Endothelial cell of umbilical vein (primary cell): ENCODE data around the gene CCSER1. TPM values are rescaled to one million over a fixed set of nuclear protein-coding genes. Genes with fewer than 3 reads are reported as not detected.

ENCODE experiments used
- BruUV-seq: library from RNA; stranded (reverse); fragments of 400-500 nt; replicated peaks from 2 replicates; lab custom pipeline; 2021; lab: Mats Ljungman, UMichigan
- CTCF ChIA-PET: fragments of 300-600, 350-600 bp; sonication (Branson Sonifier 250); formaldehyde crosslinking; loops from one replicate; lab custom pipeline; 2021; ENCODE audit warnings: antibody characterized with exemption, inconsistent platforms; lab: Charles Lee
- POLR2A ChIA-PET: fragments of 300-600, 350-600 bp; sonication (Branson Sonifier 250); formaldehyde crosslinking; loops from one replicate; lab custom pipeline; 2021; ENCODE audit warnings: antibody characterized with exemption, inconsistent platforms; lab: Charles Lee
- DNase-seq: peaks from one replicate; pipeline ENCODE4 v3.0.0-alpha.2; 2011; ENCODE audit warnings: low read depth, low spot score
- FAIRE-seq: peaks from 2 replicates; lab custom pipeline; 2011; peaks lifted over from hg19 to GRCh38; lab: Jason Lieb, UNC
- H2AFZ ChIP-seq: 2 replicates; pipeline ENCODE4 v1.6.0; 2012; ENCODE audit warnings: low read depth, low read length, control low read depth, inconsistent platforms
- H3K27ac ChIP-seq: 2 replicates; pipeline ENCODE4 v1.5.1; 2011; ENCODE audit warnings: low read depth, mild to moderate bottlenecking, control low read depth, low read length, moderate library complexity; ENCODE audit not compliant: insufficient read depth
- H3K27me3 ChIP-seq, 2 experiments: 2 replicates each; pipeline versions ENCODE4 v1.6.0 to v1.6.1; 2011; ENCODE audit warnings: low read length in 2 of 2, mixed read lengths in 1 of 2; ENCODE audit not compliant: control insufficient read depth in 2 of 2, insufficient read depth in 2 of 2
- H3K36me3 ChIP-seq, 2 experiments: 2 replicates in 1 of 2; 3 replicates in 1 of 2; pipeline ENCODE4 v1.5.1; 2011; ENCODE audit warnings: low read length in 2 of 2, mild to moderate bottlenecking in 1 of 2, moderate library complexity in 1 of 2; ENCODE audit not compliant: control insufficient read depth in 2 of 2, insufficient read depth in 2 of 2; ENCODE audit errors: extremely low read depth in 1 of 2
- H3K4me1 ChIP-seq: 3 replicates; pipeline ENCODE4 v1.5.1; 2011; ENCODE audit warnings: mild to moderate bottlenecking, low read length; ENCODE audit not compliant: control insufficient read depth, insufficient read depth; ENCODE audit errors: extremely low read depth
- H3K4me2 ChIP-seq: 2 replicates; pipeline ENCODE4 v1.6.1; 2011; ENCODE audit warnings: low read length, control low read depth, mixed read lengths; ENCODE audit not compliant: insufficient read depth
- H3K4me3 ChIP-seq, 3 experiments: fragments of 200-600 bp in 1 of 3; sonication (generic), shearing (Covaris generic) in 1 of 3; replicated peaks in 1 of 3; 2 replicates each; pipeline ENCODE4 v1.5.1; 2011 to 2016; ENCODE audit warnings: control low read depth in 3 of 3, low read length in 3 of 3, mild to moderate bottlenecking in 2 of 3, inconsistent platforms in 1 of 3, low read depth in 1 of 3, moderate library complexity in 1 of 3; ENCODE audit not compliant: insufficient read depth in 1 of 3
- H3K79me2 ChIP-seq: 2 replicates; pipeline ENCODE4 v1.6.0; 2012; ENCODE audit warnings: low read length, inconsistent platforms; ENCODE audit not compliant: control insufficient read depth, insufficient read depth
- H3K9ac ChIP-seq: replicated peaks from 2 replicates; pipeline ENCODE3; 2011; ENCODE audit warnings: low read length, control low read depth; ENCODE audit not compliant: insufficient read depth; ENCODE audit errors: extremely low read depth
- H3K9me1 ChIP-seq: replicated peaks from 3 replicates; pipeline ENCODE4 v1.6.0; 2011; ENCODE audit warnings: mild to moderate bottlenecking, low read length; ENCODE audit not compliant: control insufficient read depth, insufficient read depth; ENCODE audit errors: extremely low read depth
- H3K9me3 ChIP-seq: replicated peaks from 2 replicates; pipeline ENCODE4 v1.5.1; 2012; ENCODE audit warnings: low read length, inconsistent platforms; ENCODE audit not compliant: control insufficient read depth, insufficient read depth
- H4K20me1 ChIP-seq: replicated peaks from 2 replicates; pipeline ENCODE3; 2011; ENCODE audit warnings: mild to moderate bottlenecking, low read length; ENCODE audit not compliant: control insufficient read depth, insufficient read depth; ENCODE audit errors: extremely low read depth
- CTCF ChIP-seq, 2 donors: IDR thresholded peaks; 1 replicate in 1 of 2; 2 replicates in 1 of 2; pipeline ENCODE4 v1.5.1; 2011; ENCODE audit warnings: low read length in 2 of 2, mild to moderate bottlenecking in 2 of 2, moderate library complexity in 2 of 2, control low read depth in 1 of 2, inconsistent platforms in 1 of 2, low read depth in 1 of 2; ENCODE audit not compliant: insufficient read depth in 1 of 2; ENCODE audit errors: extremely low read depth in 1 of 2
- EZH2 ChIP-seq: IDR thresholded peaks from 2 replicates; pipeline ENCODE4 v1.6.1; 2012; ENCODE audit warnings: borderline replicate concordance, low read depth, mild to moderate bottlenecking, moderate library complexity, low read length, inconsistent platforms; ENCODE audit not compliant: severe bottlenecking
- FOS ChIP-seq: IDR thresholded peaks from 2 replicates; pipeline ENCODE4 v1.6.1; 2011; ENCODE audit warnings: mild to moderate bottlenecking, low read length, moderate library complexity, borderline replicate concordance; ENCODE audit not compliant: insufficient read depth
- GATA2 ChIP-seq: IDR thresholded peaks from 2 replicates; pipeline ENCODE4 v1.7.0; 2011; ENCODE audit warnings: low read depth, mild to moderate bottlenecking, moderate library complexity, mixed read lengths, low read length; ENCODE audit not compliant: insufficient read length, insufficient read depth
- JUN ChIP-seq: IDR thresholded peaks from 2 replicates; pipeline ENCODE4 v1.6.1; 2011; ENCODE audit warnings: borderline replicate concordance, low read depth; ENCODE audit not compliant: insufficient read length, insufficient read depth
- MAX ChIP-seq: IDR thresholded peaks from 2 replicates; pipeline ENCODE4 v1.6.1; 2011; ENCODE audit not compliant: insufficient read depth, insufficient read length
- MYC ChIP-seq: IDR thresholded peaks from one replicate; pipeline ENCODE4 v1.6.1; 2011; ENCODE audit warnings: mild to moderate bottlenecking, low read depth, low read length
- POLR2A ChIP-seq: IDR thresholded peaks from 2 replicates; pipeline ENCODE4 v1.6.1; 2012; ENCODE audit warnings: low read depth, mild to moderate bottlenecking, control low read depth, low read length
- POLR2AphosphoS5 ChIP-seq: IDR thresholded peaks from 2 replicates; pipeline ENCODE4 v1.6.1; 2012; ENCODE audit warnings: low read depth, mild to moderate bottlenecking, control low read depth, low read length, moderate library complexity; ENCODE audit not compliant: insufficient read depth
- dilution Hi-C: fragments of 300-500 bp; cut with MboI; formaldehyde crosslinking; loops from one replicate; pipeline ENCODE4 v1.15.0; 2019; ENCODE audit warnings: low sequenced_read_pairs; ENCODE audit not compliant: extremely low pct_ligation_motif_present
- intact Hi-C: fragments of 100-400 bp; cut with micrococcal nuclease; formaldehyde crosslinking; loops from one replicate; pipeline ENCODE4 v1.10.0; 2022
- polyA plus RNA-seq, 4 experiments: library from polyadenylated mRNA; depleted of rRNA in 3 of 4; stranded (reverse) in 3 of 4; unstranded in 1 of 4; fragments of >200 nt; gene quantifications; 2 replicates each; pipeline versions ENCODE4 v1.2.1 to v1.2.3, GENCODE V29; 2011 to 2012; ENCODE audit warnings: missing spikeins in 1 of 4
- total RNA-seq: library from RNA; stranded (reverse); gene quantifications from 2 replicates; pipeline ENCODE4 v1.2.3, GENCODE V29; 2021

The CCSER1 gene
- total and polyA plus RNA-seq, 2 donors (not counting 3 experiments of a cell fraction or from before 2014, with no cell fraction given): 0.11 to 1.8 TPM

GRCh38 chr4:90495936-90496335 lies 368.7 kb downstream of the CCSER1 start:
- H3K27ac ChIP-seq: no peak overlapping the region
- intact Hi-C loops (no loop called here), dilution Hi-C loops (no loop called here)
- H3K4me3 ChIP-seq: no peak overlapping the region
- no peaks in the 10 kb centered on the region for H4K20me1 ChIP-seq
- no peak for FAIRE-seq
- TF ChIP-seq POLR2AphosphoS5 (no peak), GATA2 (no peak), MAX (no peak), MYC (no peak), EZH2 (no peak), FOS (no peak), POLR2A (no peak), CTCF (IDR thresholded peaks at IDR 0.05; ENCODE audit: extremely low read depth in 1 of 2, insufficient read depth in 1 of 2, low read depth in 1 of 2, low read length in 2 of 2) (no peak), JUN (no peak)
- H3K9me1 ChIP-seq: no peaks in the 10 kb centered on the region
- CTCF ChIA-PET: no interaction called here
- H3K9me3 ChIP-seq: no peaks in the 10 kb centered on the region
- H3K79me2 ChIP-seq: no peaks in the 10 kb centered on the region
- no peak for DNase-seq
- H3K9ac ChIP-seq: no peak overlapping the region
- no peaks in the 10 kb centered on the region for H3K27me3 ChIP-seq
- POLR2A ChIA-PET: no interaction called here
- H2AFZ ChIP-seq: no peak overlapping the region
- no peak overlapping the region for H3K4me2 ChIP-seq
- H3K36me3 ChIP-seq: no peaks in the 10 kb centered on the region
- no TSS peak for BruUV-seq
- H3K4me1 ChIP-seq: no peaks in the 10 kb centered on the region
